Activated CD4-positive, alpha-beta T cell treated with anti-CD3 and anti-CD28 coated beads, Interleukin-2, amount 50 U/mL, for 1 hour (primary cell): ENCODE results near the gene QRFP.

Source experiments
- DNase-seq: peaks from one replicate; pipeline ENCODE4 v3.0.0-alpha.2; 2020

Gene QRFP

GRCh38 chr9:130933114-130934046 is 36.8 kb upstream of the QRFP start:
- no peak for DNase-seq

DNA sequence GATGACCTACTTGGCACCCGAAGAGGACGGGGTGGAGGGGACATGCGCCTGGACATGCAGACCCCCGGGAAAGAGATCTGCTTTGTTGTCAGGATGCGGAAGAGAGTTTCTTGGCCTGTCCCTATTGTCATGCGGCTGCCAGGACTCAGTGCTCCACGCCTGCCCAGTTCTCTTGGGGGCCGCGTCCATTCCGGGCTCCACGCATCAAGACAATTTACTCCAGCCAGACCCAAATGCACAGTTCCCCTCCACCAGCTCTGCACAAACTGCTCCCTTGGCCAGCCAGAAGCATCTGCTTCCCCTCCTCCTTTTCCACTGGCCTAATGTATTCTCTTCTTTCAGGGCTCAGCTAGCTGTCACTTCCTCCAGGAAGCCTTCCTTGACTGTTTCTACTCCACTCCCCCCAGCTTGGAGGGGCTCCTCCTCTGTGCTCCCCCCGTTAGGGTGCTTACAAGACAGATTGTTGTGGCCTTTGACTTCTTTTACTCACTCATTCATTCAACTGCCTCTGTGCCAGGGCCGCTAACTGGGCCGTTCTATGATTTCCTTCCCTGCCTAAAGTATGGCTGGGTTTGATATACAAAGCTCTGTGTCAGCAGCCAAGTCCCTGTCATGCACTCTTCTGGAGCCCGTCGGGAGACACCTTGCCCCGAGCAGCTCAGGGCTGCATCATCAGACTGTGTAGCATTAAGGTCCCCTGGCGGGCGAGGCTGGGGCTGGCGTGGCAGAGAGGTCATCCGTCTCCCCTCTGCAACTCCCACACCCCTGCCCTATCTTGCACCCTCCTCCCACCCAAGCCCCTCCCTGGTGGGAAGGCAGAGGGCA is 35.9 kb upstream of the QRFP start:
- no peak for DNase-seq

GRCh38 chr9:130931508-130932254 is 35.1 kb upstream of the QRFP start:
- DNase-seq: no peak

- DNase-seq: no peak
These were observed 34.3 kb upstream of the QRFP start for GRCh38 chr9:130930804-130931349.

DNA sequence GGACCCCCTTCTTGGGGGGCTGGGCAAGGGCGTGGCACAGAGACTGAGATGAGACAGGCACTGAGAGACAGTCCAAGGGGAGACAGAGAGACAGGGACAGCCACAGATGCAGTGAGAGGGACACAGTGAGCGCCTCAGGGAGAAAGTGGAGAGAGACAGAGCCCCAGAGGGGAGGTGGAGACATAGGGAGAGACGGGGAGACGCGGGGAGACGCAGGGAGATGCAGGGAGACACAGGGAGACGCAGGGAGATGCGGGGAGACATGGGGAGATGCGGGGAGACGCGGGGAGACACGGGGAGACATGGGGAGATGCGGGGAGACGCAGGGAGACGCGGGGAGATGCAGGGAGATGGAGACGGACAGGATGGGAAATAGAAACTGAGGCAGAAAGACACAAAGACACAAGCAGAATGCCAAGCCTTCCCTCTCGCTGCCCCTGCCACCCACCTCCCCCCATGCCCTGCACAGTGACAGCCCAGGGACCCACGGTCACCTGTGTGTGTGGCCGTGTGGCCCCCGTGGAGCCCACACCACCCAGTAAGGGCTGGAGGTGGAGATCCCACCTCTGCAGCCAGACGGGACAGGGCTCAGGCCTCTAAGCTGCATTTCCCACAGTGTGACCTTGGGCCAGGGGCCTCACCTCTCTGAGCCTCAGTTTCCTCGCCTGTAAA is 33.7 kb upstream of the QRFP start:
- DNase-seq: no peak

- no peak for DNase-seq
These were observed 33.0 kb upstream of the QRFP start for GRCh38 chr9:130929571-130930038.

GRCh38 chr9:130927995-130928900 is 31.6 kb upstream of the QRFP start:
- DNase-seq: no peak

- DNase-seq: no peak
These were observed 30.7 kb upstream of the QRFP start for GRCh38 chr9:130927338-130927737.

GRCh38 chr9:130925050-130925678 is 28.6 kb upstream of the QRFP start:
- DNase-seq: no peak

DNA sequence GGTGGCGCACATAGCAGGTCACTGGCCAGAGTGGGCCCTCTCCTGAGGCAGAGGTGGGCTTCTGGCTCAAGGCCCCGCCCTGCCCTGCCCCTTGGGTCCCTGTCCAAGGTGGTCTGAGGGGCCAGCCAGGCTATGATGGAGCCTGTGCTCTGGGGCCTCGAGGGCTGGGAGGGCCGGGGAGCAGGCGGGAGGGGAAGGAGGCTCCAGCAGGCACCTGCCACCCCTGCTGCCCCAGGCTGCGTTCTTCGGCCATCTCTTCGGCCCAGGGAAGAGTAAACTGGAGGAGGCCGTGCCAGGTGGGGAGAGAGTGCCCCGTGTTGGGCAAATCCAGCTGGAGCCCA is 27.8 kb upstream of the QRFP start:
- DNase-seq: no peak

DNA sequence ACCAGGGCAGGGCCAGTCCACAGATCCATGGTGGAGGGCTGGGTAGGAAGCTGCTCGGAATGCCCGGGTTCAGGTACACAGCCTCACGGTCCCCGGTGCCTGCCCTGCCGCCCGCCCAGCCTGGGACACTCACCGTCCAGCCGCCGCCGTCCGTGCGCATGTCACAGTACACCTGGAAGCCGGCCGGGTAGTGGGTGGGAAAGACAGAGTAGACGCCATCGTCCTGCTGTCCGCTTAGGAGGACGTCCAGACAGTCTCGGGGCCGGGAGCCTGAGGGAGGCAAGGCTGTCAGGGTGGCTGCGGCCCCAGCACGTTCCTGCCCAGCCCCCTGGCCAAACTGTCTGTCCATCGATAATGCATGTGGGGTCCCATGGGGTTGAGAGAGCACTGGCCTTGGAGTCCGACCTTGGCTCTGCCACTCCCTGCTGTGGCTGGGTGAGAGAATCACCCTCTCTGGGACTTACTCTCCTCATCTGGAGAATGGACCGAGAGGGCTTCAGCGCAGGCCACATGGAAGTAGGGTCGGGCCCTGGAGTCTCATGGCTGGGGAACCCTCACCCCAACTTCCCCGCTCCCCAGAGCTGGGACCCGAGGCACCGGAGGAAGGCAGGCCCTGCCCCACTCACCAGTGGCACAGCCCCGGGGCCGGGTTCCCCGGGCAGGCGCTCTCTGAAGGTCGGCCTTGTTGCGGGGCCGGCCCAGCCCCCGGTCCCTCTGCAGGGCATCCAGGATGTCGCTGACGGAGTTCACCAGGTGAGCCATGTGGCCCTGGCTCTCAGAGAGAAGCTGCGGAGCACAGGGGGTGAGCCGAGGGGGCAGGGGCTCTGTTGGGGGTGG is 27.2 kb upstream of the QRFP start:
- DNase-seq: no peak

- DNase-seq: no peak
These were observed 26.4 kb upstream of the QRFP start for GRCh38 chr9:130922893-130923610.

- DNase-seq: no peak
These were observed 25.6 kb upstream of the QRFP start for GRCh38 chr9:130921989-130922892.

DNA sequence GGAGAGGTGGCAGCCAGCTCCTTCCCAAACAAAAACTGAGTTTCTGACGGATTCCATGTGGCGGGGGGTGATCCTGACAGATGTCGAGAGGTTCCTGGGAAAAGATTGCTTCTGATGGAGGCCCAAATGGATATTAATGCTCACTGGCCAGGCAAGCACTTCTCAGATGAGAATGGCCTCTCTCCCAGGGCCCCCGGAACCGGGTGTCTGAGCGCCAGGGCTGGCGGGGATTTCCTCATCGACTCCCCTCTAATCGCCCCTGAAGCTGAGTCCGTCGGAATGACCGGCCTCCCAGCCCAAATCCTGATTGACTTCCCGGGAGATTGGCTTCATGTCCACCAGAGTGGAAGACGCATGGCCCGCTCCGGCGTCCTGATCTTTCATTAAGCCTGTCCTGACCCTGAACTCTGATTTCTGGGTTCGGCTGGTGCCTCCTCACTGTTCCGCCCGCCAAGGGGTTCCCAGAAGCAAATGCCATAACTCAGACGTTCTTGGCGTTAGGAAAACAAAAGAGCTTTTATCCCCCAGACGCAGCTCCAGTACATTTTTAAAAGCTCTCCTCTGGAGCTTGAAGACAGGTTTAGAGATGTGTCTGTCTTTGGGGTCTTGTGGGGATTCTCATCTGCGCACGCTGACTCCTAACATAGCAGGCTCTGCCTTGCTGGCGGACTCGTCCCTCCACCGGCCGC is 24.8 kb upstream of the QRFP start:
- no peak for DNase-seq

- no peak for DNase-seq
These were observed 24.2 kb upstream of the QRFP start for GRCh38 chr9:130920762-130921299.

DNA sequence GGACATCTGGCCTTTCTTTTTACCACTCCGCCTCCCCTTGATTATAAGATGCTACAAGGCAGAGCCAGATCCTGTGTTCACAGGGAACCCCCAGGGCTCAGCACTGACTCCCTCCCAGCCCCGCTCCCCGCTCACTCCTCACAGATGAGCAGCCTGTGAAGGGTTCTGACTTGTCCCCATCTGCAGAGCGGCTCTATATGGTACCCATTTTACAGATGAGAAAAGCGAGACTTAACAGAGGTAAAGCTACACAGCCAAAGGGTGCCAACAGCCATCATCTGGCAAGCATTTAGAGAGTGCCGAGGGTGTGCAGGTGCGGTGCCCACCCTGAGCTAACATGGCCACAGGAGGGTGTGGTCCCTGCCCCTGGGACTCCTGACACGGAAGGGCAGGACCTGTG is 23.6 kb upstream of the QRFP start:
- DNase-seq: no peak

- no peak for DNase-seq
These were observed 23.0 kb upstream of the QRFP start for GRCh38 chr9:130919559-130920145.
